Measurements from ENCODE around the gene CSRNP3. TPM values are rescaled to one million over a fixed set of nuclear protein-coding genes. Genes with fewer than 3 reads are reported as not detected.

CSRNP3 gene
- total RNA-seq, 1 experiment from 2014 or later, result 0.05 TPM

- no peak for TF ChIP-seq CBX3 (IDR thresholded peaks at IDR 0.05; ENCODE audit: low read depth)
- no peak for TF ChIP-seq POLR2AphosphoS5 (IDR thresholded peaks at IDR 0.05; ENCODE audit: low read depth, low read length)
Observed at GRCh38 chr2:165497659-165498317, 28.3 kb downstream of the CSRNP3 start (continued).

GRCh38 chr2:165499131-165499530, 29.6 kb downstream of the CSRNP3 start:
- RAD21 ChIA-PET (ENCODE audit: low non-redundant PET in 1 of 2, low total read pairs in 2 of 2, uncharacterized antibody in 2 of 2, unreplicated experiment in 2 of 2), result no interaction called here
- no peak overlapping the region for H3K27ac ChIP-seq (ENCODE audit: low read depth, low read length)

GRCh38 chr2:165500001-165500400, 30.5 kb downstream of the CSRNP3 start:
- Histone ChIP-seq H3K27ac (ENCODE audit: low read depth, low read length) (no peak overlapping the region), H3K4me3 (replicated peaks in 1 of 2; ENCODE audit: low read depth in 1 of 2, low read length in 2 of 2) (no peak overlapping the region), H3K79me2 (ENCODE audit: insufficient read depth, low read length) (no peaks in the 10 kb centered on the region), H3K9ac (ENCODE audit: low read length) (no peak overlapping the region), H3K4me1 (ENCODE audit: control insufficient read depth in 1 of 2, insufficient read depth in 2 of 2, low read length in 2 of 2) (no peaks in the 10 kb centered on the region), H3K27me3 (ENCODE audit: insufficient read depth, low read length) (0 out of 2 replicates have a peak, but pooled peaks cover under 1% of the 10 kb centered on the region), H2AFZ (ENCODE audit: low read depth, low read length, poor library complexity, severe bottlenecking) (no peak overlapping the region), H3K4me2 (ENCODE audit: low read length) (no peak overlapping the region), H4K20me1 (ENCODE audit: insufficient read depth) (no peaks in the 10 kb centered on the region), H3K36me3 (ENCODE audit: control insufficient read depth in 1 of 2, insufficient read depth in 2 of 2, low read length in 2 of 2) (no peaks in the 10 kb centered on the region), H3K9me3 (ENCODE audit: control insufficient read depth in 1 of 2, insufficient read depth in 1 of 2, low read depth in 1 of 2, low read length in 2 of 2) (no peaks in the 10 kb centered on the region), H3K9me2 (ENCODE audit: insufficient read depth) (no peaks in the 10 kb centered on the region)
- no peak for TF ChIP-seq JUND (IDR thresholded peaks at IDR 0.05)
- TF ChIP-seq TCF7L2 (IDR thresholded peaks at IDR 0.05; ENCODE audit: borderline replicate concordance, extremely low read depth, insufficient read depth, insufficient read length), result no peak
- TF ChIP-seq FOSL1 (IDR thresholded peaks at IDR 0.05; ENCODE audit: low read depth), result no peak
- TF ChIP-seq EZH2 (IDR thresholded peaks at IDR 0.05), result no peak
- CTCF ChIA-PET, result no interaction called here
- BruUV-seq (replicated peaks), result no TSS peak
- RAD21 ChIA-PET (ENCODE audit: low non-redundant PET in 1 of 2, low total read pairs in 2 of 2, uncharacterized antibody in 2 of 2, unreplicated experiment in 2 of 2), result no interaction called here
- intact Hi-C loops (cut with micrococcal nuclease), result no loop called here
- DNase-seq (ENCODE audit: low read depth, low spot score), result no peak
- POLR2A ChIA-PET, result no interaction called here
- no peak for ATAC-seq

More at GRCh38 chr2:165499131-165499530, 29.6 kb downstream of the CSRNP3 start:
- H3K9me3 ChIP-seq (ENCODE audit: control insufficient read depth in 1 of 2, insufficient read depth in 1 of 2, low read depth in 1 of 2, low read length in 2 of 2), result no peaks in the 10 kb centered on the region
- H3K27me3 ChIP-seq (ENCODE audit: insufficient read depth, low read length), result 0 out of 2 replicates have a peak, but pooled peaks cover 6% of the 10 kb centered on the region
- intact Hi-C loops (cut with micrococcal nuclease), result no loop called here
- H3K4me2 ChIP-seq (ENCODE audit: low read length), result no peak overlapping the region
- no peak overlapping the region for H3K9ac ChIP-seq (ENCODE audit: low read length)
- BruUV-seq (replicated peaks), result no TSS peak
- H3K4me3 ChIP-seq (replicated peaks in 1 of 2; ENCODE audit: low read depth in 1 of 2, low read length in 2 of 2), result no peak overlapping the region
- H4K20me1 ChIP-seq (ENCODE audit: insufficient read depth), result no peaks in the 10 kb centered on the region
- H3K79me2 ChIP-seq (ENCODE audit: insufficient read depth, low read length), result no peaks in the 10 kb centered on the region
- ATAC-seq (no peak), DNase-seq (ENCODE audit: low read depth, low spot score) (no peak)
- no peak overlapping the region for H2AFZ ChIP-seq (ENCODE audit: low read depth, low read length, poor library complexity, severe bottlenecking)
- H3K4me1 ChIP-seq (ENCODE audit: control insufficient read depth in 1 of 2, insufficient read depth in 2 of 2, low read length in 2 of 2), result no peaks in the 10 kb centered on the region
- POLR2A ChIA-PET, result no interaction called here
- CTCF ChIA-PET, result no interaction called here
- H3K36me3 ChIP-seq (ENCODE audit: control insufficient read depth in 1 of 2, insufficient read depth in 2 of 2, low read length in 2 of 2), result no peaks in the 10 kb centered on the region
- TF ChIP-seq EGR1 (IDR thresholded peaks at IDR 0.05; ENCODE audit: low read depth) (no peak), YY1 (IDR thresholded peaks at IDR 0.05; ENCODE audit: extremely low read depth, insufficient replicate concordance, low read depth, low read length) (no peak)
- no peaks in the 10 kb centered on the region for H3K9me2 ChIP-seq (ENCODE audit: insufficient read depth)
